Aortic smooth muscle cell (primary cell): ENCODE results near the gene C8B. TPM values are rescaled to one million over a fixed set of nuclear protein-coding genes. Genes with fewer than 3 reads are reported as not detected.

ENCODE experiments used
- total RNA-seq: library from RNA; depleted of rRNA; stranded (reverse); fragments of >200 nt; gene quantifications from 2 replicates; pipeline ENCODE4 v1.2.3, GENCODE V29; 2014

The C8B gene
- total RNA-seq, result not detected in 2 replicates

DNA sequence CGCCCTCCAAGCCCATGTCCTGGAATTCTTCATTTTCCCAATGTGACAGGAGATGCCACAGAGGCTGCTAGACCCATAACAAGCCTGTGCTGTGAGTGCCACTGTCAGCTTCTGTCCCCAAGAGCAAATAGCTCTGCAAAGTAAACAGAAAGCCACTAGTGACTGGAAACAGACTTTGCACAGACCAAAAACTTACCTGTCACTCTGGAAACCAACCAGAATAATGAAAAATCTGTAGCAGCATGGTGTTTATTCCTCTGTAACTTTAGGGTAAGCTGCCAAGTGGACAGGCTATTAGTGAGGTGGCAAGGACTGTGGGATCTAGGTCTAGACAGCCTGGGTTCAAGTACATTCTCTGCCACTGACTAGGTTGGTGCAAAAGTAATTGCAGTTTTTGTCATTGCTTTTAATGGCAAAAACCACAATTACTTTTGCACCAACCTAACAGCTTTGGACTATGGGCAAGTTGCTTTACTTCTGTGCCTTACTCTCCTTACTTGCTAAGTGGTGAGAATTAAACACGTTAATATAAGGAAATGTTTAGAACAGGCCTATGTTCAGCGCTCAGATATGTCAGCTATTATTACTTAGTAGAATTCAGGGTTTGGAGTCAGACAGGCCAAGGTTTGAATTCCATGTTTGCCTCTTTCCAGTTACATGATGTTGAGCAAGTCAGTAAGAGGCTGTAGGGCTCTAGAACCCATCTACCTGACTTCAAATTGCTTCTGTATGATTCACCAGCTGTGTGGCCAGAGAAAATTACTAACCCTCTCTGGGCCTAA, at the start of gene C8B:
Gene C8B, minus strand, starts transcription at position 100 of the 782 bp plus-strand sequence. Its CDS starts 67 bp downstream, at position 33.

Other genes starting within 250 kb of the C8B start
- not detected in 2 replicates for gene FYB2, start 146.6 kb downstream of the C8B start, total RNA-seq
- gene C8A, start 111.2 kb downstream of the C8B start, total RNA-seq, result not detected in 2 replicates